Fibroblast of skin of right biceps (primary cell): ENCODE measurements around the gene CYP4F2.
"Not testable (repeated sequence)": the region's sequence is repeated elsewhere in the genome, so short reads cannot be mapped to it uniquely, and the experiment has no call there.

Experiments used
- DNase-seq: peaks from one replicate; pipeline ENCODE4 v3.0.0-alpha.2; 2013

Gene CYP4F2

GRCh38 chr19:15843203-15843893 lies 54.5 kb downstream of the CYP4F2 start:
- DNase-seq: no peak

GRCh38 chr19:15841875-15842569 lies 55.9 kb downstream of the CYP4F2 start:
- DNase-seq: no peak

DNA sequence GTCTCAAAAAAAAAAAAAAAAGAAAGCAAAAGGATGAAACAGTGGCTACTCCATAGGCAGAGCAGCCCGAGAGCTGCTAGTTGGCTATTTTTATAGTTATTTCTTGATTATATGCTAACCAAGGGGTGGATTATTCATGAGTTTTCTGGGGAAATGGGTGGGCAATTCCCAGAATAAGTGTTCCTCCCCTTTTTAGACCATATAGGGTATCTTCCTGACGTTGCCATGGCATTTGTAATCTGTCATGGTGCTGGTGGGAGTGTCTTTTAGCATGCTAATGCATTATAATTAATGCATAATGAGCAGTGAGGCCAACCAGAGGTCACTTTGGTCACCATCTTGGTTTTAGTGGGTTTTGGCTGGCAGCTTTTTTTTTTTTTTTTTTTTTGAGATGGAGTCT lies 57.0 kb downstream of the CYP4F2 start:
- DNase-seq: no peak

DNA sequence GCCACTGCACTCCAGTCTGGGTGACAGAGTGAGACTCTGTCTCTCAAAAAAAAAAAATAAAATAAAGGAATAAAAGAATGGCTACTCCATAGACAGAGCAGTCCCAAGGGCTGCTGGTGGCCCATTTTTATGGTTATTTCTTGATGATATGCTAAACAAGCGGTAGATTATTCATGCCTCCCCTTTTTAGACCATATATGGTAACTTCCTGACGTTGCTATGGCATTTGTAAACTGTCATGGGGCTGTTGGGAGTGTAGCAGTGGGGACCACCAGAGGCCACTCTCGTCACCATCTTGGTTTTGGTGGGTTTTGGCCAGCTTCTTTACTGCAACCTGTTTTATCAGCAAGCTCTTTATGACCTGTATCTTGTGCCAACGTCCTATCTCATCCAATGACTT lies 58.0 kb downstream of the CYP4F2 start:
- not testable (repeated sequence) for DNase-seq

DNA sequence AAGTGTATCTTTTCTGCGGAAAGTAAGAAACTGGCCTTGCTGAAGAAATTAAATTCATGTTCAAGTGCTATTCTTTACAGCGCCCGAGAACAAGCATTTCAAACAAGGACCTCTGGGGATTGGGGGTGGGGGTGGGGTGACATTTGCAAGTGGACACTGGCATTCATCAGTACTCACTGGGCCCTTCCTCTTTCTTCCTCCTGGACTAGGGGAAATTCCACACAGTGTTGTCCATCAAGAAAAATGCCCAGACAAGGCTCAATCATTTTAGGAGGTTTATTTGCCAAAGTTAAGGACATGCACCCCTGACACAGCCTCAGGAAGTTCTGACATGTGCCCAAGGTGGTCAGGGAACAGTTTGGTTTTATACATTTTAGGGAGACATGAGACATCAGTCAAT lies 59.5 kb downstream of the CYP4F2 start:
- DNase-seq: no peak

- DNase-seq: no peak
Measured at GRCh38 chr19:15837221-15837731, 60.6 kb downstream of the CYP4F2 start.

GRCh38 chr19:15836330-15837220 lies 61.3 kb downstream of the CYP4F2 start:
- peak; percentile 98 for DNase-seq

DNA sequence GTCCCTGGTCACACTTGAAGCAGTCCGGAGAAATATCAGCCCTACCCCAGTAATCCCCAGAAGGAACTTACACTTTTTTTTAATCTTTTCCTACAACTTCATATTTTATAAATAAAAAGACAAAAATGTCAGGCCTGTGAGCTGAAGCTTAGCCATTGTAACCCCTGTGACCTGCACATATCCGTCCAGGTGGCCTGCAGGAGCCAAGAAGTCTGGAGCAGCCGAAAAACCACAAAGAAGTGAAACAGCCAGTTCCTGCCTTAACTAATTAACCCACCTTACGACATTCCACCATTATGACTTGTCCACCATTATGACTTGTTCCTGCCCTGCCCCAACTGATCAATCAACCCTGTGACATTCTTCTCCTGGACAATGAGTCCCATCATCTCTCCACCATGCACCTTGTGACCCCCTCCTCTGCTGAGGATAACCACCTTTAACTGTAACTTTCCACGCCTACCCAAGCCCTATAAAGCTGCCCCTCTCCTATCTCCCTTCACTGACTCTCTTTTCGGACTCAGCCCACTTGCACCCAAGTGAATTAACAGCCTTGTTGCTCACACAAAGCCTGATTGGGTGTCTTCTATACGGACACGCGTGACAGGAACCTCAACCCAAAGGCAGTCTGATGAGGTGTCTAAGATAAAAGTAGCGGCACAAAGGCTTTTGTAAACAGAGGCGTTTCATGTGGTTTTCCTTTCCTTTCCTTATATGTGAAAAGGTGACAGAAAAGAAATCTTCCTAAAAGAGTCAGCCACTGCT lies 62.1 kb downstream of the CYP4F2 start:
- not testable (repeated sequence) for DNase-seq

DNA sequence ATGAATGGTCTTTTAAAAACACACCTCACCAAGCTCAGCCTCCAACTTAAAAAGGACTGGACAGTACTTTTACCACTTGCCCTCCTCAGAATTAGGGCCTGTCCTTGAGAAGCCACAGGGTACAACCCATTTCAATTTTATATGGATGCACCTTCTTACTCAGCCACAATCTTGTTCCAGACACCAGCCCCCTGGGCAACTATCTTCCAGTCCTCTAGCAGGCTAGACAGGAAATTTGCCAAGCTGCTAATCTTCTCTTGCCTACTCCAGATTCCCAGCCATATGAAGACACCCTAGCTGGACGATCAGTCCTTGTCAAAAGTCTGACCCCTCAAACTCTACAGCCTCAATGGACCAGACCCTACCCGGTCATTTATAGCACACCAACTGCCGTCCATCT lies 63.6 kb downstream of the CYP4F2 start:
- DNase-seq: not testable (repeated sequence)

GRCh38 chr19:15831626-15832025 lies 66.2 kb downstream of the CYP4F2 start:
- no peak for DNase-seq

- no peak for DNase-seq
Measured at GRCh38 chr19:15829786-15830185, 68.1 kb downstream of the CYP4F2 start.

GRCh38 chr19:15829306-15829698 lies 68.6 kb downstream of the CYP4F2 start:
- DNase-seq: no peak

DNA sequence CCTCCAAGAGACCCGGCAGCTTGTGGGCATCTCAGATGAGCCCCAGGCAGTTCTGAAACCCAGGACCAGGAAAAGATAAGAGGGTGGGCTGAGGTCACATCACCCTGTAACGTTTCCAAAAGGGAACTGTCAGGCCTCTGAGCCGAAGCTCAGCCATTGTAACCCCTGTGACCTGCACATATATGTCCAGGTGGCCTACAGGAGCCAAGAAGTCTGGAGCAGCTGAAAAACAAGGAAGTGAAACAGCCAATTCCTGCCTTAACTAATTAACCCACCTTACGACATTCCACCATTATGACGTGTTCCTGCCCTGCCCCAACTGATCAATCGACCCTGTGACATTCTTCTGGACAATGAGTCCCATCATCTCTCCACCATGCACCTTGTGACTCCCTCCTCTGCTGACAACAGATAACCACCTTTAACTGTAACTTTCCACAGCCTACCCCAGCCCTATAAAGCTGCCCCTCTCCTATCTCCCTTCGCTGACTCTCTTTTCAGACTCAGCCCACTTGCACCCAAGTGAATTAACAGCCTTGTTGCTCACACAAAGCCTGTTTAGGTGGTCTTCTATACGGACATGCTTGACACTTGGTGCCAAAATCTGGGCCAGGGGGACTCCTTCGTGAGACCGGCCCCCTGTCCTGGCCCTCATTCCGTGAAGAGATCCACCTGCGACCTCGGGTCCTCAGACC lies 69.1 kb downstream of the CYP4F2 start:
- DNase-seq: not testable (repeated sequence)

GRCh38 chr19:15828121-15828610 lies 69.7 kb downstream of the CYP4F2 start:
- no peak for DNase-seq
